Measurements from ENCODE around the gene MRAS.
"Not testable (repeated sequence)": the region's sequence is repeated elsewhere in the genome, so short reads cannot be mapped to it uniquely, and the experiment has no call there.

MRAS gene

GRCh38 chr3:138450704-138451424 is 102.5 kb downstream of the MRAS start:
- no peak for DNase-seq

DNA sequence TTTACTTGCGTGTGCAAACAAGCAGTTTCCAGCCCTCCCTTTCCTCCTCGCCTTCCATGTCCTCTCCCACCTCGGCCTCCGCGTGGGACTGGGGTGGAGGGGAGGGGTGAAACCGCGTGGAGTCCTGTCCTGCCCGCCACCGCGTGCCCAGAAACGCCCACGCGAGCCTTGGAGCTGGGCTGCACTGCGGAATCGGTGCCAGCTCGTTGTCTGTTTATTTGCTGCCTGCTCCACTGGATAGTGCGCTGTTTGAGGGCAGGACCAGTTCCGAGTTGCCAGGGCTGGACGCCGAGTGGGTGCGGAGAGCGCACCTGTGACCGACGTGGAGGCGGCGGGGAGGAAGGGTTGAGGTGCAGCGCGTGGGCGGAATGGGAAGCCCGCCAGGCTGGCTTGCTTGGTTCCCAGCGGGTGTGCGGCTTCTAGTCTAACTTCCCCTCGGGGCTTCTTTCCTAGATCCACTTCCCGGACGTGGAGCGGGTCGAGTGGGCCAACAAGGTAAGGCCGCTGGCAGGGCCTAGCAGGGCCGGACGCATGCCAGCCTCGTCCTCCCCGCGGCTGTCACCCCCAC is 103.3 kb downstream of the MRAS start:
- DNase-seq, result no peak

DNA sequence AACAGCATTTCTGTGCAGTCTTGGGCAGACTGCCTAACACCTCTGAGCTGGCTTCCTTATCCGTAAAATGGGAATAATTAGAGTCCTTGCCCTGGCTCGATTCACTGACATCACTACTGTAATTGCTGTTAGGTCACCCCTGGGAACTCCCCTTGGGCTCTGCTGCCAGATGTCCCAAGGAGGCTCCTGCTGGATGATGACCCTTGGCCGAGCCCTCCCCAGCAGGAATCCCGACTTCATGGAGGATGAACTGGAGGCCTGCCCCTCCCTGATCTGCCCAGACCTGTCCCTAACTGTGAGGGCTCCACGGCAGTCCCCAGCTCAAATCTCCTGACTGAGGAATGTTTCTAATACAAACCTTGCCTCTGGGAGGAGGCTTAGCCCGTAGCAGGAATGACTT is 104.1 kb downstream of the MRAS start:
- DNase-seq, result no peak

- DNase-seq, result not testable (repeated sequence)
Observed at GRCh38 chr3:138453940-138454339, 105.6 kb downstream of the MRAS start.

Data from NCI-H526 treated with DMSO at 0.1 percent for 48 hours (cell line).